GM21367 (cell line): Measurements from ENCODE around the gene C5AR2.
"Not testable (repeated sequence)": the region's sequence is repeated elsewhere in the genome, so short reads cannot be mapped to it uniquely, and the experiment has no call there.

Source experiments
- ATAC-seq: cut with Tn5 transposase; IDR thresholded peaks from one replicate; pipeline ENCODE4 v1.9.1; 2021; ENCODE audit not compliant: unreplicated experiment

The C5AR2 gene

DNA sequence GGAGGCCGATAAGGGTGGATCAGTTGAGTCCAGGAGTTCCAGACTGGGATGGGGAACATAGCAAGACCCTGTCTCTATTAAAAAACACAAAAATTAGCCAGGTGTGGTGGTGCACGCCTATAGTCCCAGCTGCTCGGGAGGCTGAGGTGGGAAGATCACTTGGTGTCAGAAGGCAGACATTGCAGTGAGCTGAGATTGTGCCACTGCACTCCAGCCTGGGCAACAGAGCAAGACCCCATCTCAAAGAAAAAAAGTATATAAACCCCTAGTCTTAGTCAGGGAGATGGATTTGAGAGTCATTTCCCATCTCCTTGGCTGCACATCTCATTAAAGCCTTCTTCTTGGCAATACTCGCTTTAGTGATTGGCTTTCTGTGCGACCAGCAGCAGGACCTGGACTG lies 51.9 kb downstream of the C5AR2 start:
- not testable (repeated sequence) for ATAC-seq

DNA sequence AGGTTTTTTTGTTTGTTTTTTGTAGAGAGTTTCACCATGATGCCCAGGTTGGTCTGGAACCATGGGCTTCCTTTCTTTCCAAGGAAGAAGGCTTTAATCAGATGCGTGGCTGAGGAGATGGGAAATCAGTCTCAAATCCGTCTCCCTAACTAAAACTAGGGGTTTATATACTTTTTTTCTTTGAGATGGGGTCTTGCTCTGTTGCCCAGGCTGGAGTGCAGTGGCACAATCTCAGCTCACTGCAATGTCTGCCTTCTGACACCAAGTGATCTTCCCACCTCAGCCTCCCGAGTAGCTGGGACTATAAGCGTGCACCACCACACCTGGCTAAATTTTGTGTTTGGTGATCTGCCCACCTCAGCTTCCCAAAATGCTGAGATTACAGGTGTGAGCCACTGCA lies 52.6 kb downstream of the C5AR2 start:
- not testable (repeated sequence) for ATAC-seq

DNA sequence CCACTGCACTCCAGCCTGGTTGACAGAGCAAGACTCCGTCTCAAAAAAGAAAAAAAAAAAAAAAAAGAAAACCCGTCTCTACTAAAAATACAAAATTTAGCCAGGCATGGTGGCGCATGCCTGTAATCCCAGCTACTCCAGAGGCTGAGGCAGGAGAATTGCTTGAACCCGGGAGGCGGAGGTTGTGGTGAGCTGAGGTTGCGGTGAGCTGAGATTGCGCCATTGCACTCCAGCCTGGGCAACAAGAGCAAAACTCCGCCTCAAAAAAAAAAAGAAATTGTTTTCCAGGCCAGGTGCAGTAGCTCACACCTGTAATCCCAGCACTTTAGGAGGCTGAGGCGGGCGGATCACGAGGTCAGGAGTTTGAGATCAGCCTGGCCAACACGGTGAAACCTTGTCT lies 54.6 kb downstream of the C5AR2 start:
- ATAC-seq = not testable (repeated sequence)

DNA sequence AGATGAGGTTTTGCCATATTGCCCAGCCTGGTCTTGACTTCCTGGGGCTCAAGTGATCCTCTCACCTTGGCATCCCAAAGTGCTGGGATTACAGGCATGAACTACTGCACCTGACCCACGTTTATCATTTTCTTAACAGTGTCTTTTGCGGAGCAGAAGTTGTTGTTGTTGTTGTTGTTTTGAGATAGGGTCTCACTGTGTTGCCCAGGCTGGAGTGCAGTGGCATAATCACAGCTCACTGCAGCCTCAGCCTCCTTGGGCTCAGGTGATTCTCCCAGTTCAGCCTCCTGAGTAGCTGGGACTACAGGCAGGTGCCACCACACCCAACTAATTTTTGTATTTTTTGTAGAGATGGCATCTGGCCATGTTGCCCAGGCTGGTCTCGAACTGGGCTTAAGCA lies 55.6 kb downstream of the C5AR2 start:
- ATAC-seq = not testable (repeated sequence)

DNA sequence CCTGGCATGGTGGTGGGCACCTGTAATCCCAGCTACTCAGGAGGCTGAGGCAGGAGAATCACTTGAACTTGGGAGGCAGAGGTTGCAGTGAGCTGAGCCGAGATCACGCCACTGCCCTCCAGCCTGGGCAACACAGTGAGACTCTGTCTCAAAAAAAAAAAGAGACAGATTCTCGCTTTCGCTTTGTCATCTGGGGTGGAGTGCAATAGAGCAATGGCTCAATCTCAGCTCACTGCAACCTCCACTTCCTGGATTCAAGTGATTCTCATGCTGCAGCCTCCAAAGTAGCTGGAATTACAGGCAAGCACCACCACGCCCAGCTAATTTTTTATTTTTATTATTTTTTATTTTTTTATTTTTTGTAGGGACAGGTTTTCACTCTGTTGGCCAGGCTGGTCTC lies 56.7 kb downstream of the C5AR2 start:
- not testable (repeated sequence) for ATAC-seq

DNA sequence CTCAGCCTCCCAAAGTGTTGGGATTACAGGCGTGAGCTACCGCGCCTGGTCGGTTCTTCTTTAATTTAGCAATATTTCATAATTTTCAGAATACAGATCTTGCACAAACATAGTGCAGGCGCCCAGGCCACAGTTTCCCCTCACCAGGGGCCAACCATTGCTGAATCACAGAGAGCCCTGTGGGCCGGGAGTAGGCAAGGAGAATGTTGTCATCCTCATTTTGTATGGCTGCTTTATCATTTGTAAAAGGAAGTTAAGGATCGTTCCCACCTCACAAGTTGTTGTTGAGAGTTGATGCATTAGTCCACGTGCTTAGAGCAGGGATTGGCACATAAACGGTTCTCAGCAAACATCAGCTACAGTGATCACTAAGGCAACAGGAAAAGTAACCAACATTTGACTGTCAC lies 57.2 kb downstream of the C5AR2 start:
- ATAC-seq = no peak

DNA sequence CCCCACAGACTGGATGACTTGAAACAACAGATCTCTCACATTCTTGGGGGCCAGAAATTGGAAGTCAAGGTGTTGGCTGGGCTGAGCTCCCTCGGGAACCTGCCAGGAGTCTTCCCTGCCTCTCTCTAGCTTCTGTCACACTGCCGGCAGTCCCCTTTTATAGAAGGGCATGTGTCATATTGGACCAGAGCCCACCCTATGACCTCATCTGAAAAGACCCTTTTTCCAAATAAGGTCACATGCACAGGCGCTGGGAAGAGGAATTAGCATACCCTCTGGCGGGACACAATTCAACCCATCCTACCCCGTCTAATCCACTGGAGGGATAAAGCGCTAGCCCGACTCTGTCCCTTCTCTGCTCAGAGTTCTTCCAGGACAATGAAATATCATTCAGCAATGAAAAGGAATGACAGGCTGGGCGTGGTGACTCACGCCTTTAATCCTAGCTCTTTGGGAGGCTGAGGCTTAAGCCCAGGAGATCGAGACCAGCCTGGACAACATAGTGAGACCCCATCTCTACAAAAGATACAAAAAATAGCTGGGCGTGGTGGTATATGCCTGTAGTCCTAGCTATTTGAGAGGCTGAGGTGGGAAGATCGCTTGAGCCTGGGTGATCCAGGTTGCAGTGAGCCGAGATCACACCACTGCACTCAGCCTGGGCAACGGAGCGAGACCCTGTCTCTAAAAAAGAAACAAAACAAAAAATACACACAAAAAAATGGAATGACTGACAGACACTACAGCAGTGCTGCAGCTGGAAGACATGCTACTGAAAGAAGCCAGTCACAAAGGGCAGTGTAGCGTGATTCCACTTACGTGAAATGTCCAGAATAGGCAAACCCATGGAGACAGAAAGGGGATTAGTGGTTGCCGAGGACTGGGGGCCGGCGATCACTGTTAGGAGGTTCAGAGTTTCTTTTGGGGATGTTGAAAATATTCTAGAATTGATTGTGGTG lies 58.8 kb downstream of the C5AR2 start:
- no peak for ATAC-seq

DNA sequence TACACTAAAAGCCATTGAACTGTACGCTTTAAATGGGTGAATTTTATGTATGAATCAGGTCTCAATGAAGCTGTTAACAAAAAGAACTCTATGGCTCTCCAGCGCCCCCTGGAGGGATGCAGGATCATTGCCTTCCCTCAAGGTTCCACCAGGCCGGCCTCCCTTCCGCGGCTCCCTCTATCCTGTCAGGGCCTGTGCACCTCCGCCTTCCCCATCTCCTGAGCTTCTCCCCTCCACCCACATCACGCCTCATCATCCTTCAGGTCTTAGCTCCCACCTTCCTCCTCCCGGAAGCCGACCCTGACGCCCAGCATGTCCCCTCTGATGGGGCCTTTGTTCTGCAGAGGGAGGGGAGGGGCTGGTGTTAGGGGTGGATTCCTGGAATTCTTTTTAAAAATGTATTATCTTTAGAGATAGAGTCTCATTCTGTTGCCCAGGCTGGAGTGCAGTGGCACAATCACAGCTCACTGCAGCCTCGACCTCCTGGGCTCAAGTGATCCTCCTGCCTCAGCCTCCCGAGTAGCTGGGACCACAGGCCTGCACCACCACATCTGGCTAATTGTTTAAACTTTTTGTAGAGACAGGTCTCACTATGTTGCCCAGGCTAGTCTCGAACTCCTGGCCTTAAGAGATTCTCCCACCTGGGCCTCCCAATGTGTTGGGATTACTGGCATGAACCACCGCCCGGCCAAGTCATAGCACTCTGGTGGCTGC lies 59.7 kb downstream of the C5AR2 start:
- ATAC-seq = no peak
